Heart left ventricle (tissue), 16 donors: ENCODE measurements around the gene PCSK6. TPM values are rescaled to one million over a fixed set of nuclear protein-coding genes. Genes with fewer than 3 reads are reported as not detected.

Experiments used
- ATAC-seq, 4 donors: fragments of 200-7000 bp; cut with Tn5 transposase; one replicate each; pipeline ENCODE4 v1.9.1; 2020 to 2022; ENCODE audit warnings: moderate library complexity in 4 of 4, mild to moderate bottlenecking in 3 of 4, moderate number of reproducible peaks in 1 of 4
- DNase-seq, 5 donors: peaks; one replicate each; pipeline ENCODE4 v3.0.0-alpha.2; 2020
- H3K27ac ChIP-seq, 12 donors: fragments of 200-600 bp; sonication (generic) in 4 of 12; one replicate each; pipeline versions ENCODE4 v1.5.0 to v1.8.0; 2016 to 2022; ENCODE audit warnings: mild to moderate bottlenecking in 2 of 12
- H3K27me3 ChIP-seq, 9 donors: fragments of 200-600 bp; sonication (generic) in 2 of 9; one replicate each; pipeline versions ENCODE4 v1.5.1 to v1.8.0; 2016 to 2022; ENCODE audit warnings: mild to moderate bottlenecking in 3 of 9
- H3K36me3 ChIP-seq, 9 donors: fragments of 200-600 bp; sonication (generic) in 2 of 9; one replicate each; pipeline versions ENCODE4 v1.5.0 to v1.8.0; 2018 to 2022; ENCODE audit warnings: mild to moderate bottlenecking in 2 of 9
- H3K4me1 ChIP-seq, 12 donors: fragments of 200-600 bp; sonication (generic) in 4 of 12; one replicate each; pipeline versions ENCODE4 v1.5.0 to v1.8.0; 2016 to 2022; ENCODE audit warnings: mild to moderate bottlenecking in 3 of 12
- H3K4me3 ChIP-seq, 12 donors: fragments of 200-600 bp; sonication (generic) in 4 of 12; one replicate each; pipeline versions ENCODE4 v1.5.0 to v1.8.0; 2017 to 2022; ENCODE audit warnings: mild to moderate bottlenecking in 9 of 12, moderate library complexity in 4 of 12
- H3K9me3 ChIP-seq, 12 donors: fragments of 200-600 bp; sonication (generic) in 4 of 12; one replicate each; pipeline versions ENCODE4 v1.5.0 to v1.8.0; 2016 to 2022; ENCODE audit warnings: mild to moderate bottlenecking in 1 of 12
- POLR2A ChIP-seq, 2 donors: fragments of 450-650 bp; IDR thresholded peaks; one replicate each; pipeline ENCODE4 v1.6.1; 2017; ENCODE audit warnings: antibody characterized with exemption in 2 of 2, mild to moderate bottlenecking in 2 of 2, moderate library complexity in 2 of 2
- WGBS, 4 donors: extraction: QIAGEN DNeasy Blood & Tissue Kit in 2 of 4; methylation state at CpG; one replicate each; pipeline versions ENCODE4 v1.1.5 to v1.1.7; 2013 to 2018; 5-methylcytosine and 5-hydroxymethylcytosine counted together
- intact Hi-C, 10 donors: fragments of 100-400 bp; cut with DNase I; formaldehyde crosslinking; loops; one replicate each; pipeline versions ENCODE4 v1.11.1 to v1.14.2; 2022
- polyA plus RNA-seq, 2 donors: library from polyadenylated mRNA; stranded (reverse); fragments of 200-250 nt; gene quantifications; one replicate each; pipeline ENCODE4 v1.2.3, GENCODE V29; 2013
- total RNA-seq, 9 donors: library from RNA; depleted of rRNA in 2 of 9; stranded (reverse); fragments of >200 nt in 2 of 9; fragmentation: NEBNext Ultra II Directional in 3 of 9; extraction: Animal tissue kit (Norgen Biotek cat#: 25700) in 3 of 9; gene quantifications; one replicate each; pipeline versions ENCODE4 v1.1.0 to v1.2.4, GENCODE V29; 2016 to 2023
- TF ChIP-seq, protein P1 (sequence below), 12 donors: fragments of 200-600 bp; sonication (generic) in 4 of 12; IDR thresholded peaks; one replicate each; pipeline versions ENCODE4 v1.5.0 to v1.8.0; 2018 to 2022; ENCODE audit warnings: antibody characterized with exemption in 12 of 12, mild to moderate bottlenecking in 5 of 12
- donor health status: ischemic (EF 13 %, LVEDD 7.1; RV severe dilation, severe dysfunction).
- donor health status: healthy with polysubstance abuse.
- donor health status: DM: no; HTN: yes; CAD: no.
- donor health status: DM: no; HTN: no; CAD: no.
- donor health status: ischemic (EF 25% LVEDD 6.9; RV normal size, moderate dysfunction).
- donor health status: ischemic (EF 25% LVEDD 5.7; RV mildly dilated, moderate dysfunction).
- donor health status: healthy.
- donor health status: DM: yes; HTN: yes; CAD: no.
- donor health status: ischemic (EF 35%, LVEDD 5.7; RV mildly dilated, moderate dysfunction).
- donor health status: nonischemic (EF 11% LVEDD 7.7; RV severe dilation, severe dysfunction).
- donor health status: DM: yes; HTN: yes; CAD: no.
- donor health status: PGD.
- donor health status: ischemic (EF 29% LVEDD 5.4; RV normal size, mild dysfunction).
- donor health status: nonischemic (EF 23%, LVEDD 6.1; RV moderate dilation, normal function).

Gene PCSK6
- total and polyA plus RNA-seq, 11 donors = 7.3 to 41.7 (median 22.3) TPM

DNA sequence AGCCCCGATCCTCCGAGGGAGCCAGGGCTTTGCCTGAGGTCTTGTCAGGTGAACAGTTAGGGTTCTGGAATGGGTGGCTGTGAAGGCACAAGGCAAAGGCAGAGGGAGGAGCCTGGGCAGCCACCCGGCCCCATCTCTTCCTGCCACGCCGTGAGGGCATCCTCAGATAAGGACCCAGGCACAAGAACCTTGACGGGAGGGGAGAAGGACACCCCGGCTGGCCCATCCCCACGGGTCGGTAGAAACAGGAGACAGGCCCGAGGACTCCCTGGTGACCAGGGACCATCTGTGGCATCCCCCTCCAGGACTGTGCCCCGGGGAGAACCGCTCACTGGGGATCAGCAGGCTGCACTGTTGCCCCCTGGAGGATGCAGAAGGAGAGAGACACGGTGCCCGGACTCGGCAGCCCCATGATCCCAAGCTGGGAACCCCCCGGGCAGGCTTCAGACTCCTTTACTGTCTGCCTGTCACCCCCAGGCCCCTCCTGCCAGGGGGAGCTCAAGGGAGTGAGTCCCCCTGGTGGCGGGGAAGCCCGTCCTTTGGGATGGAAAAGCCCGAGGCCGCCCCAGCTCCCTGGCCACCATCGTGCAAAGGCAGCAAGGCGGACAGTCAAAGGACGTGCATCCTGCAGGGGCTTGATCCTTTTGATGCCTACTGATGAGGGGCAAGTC, 12.3 kb upstream of the PCSK6 start:
- H3K4me1 ChIP-seq = peaks cover 0 to 38% (median 10%) of the 10 kb centered on the region in 12 donors
- intact Hi-C loops = loop anchor here in 8 of 10 donors (2.0 to 5.0 kb wide), 7 partner anchors 125 to 205 kb away; partner anchors contain the start of gene SNRPA1 (in 2 of the 8)
- peak; percentile 32 to 58 (median 52) for ATAC-seq
- TF ChIP-seq, protein P1, sequence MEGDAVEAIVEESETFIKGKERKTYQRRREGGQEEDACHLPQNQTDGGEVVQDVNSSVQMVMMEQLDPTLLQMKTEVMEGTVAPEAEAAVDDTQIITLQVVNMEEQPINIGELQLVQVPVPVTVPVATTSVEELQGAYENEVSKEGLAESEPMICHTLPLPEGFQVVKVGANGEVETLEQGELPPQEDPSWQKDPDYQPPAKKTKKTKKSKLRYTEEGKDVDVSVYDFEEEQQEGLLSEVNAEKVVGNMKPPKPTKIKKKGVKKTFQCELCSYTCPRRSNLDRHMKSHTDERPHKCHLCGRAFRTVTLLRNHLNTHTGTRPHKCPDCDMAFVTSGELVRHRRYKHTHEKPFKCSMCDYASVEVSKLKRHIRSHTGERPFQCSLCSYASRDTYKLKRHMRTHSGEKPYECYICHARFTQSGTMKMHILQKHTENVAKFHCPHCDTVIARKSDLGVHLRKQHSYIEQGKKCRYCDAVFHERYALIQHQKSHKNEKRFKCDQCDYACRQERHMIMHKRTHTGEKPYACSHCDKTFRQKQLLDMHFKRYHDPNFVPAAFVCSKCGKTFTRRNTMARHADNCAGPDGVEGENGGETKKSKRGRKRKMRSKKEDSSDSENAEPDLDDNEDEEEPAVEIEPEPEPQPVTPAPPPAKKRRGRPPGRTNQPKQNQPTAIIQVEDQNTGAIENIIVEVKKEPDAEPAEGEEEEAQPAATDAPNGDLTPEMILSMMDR (IDR thresholded peaks at IDR 0.05) = peak; percentile 28 to 66 (median 52)
- no peak for TF ChIP-seq POLR2A (IDR thresholded peaks at IDR 0.05)
- H3K27ac ChIP-seq = peak overlapping the region in 4 of 12 donors; percentile 71 to 84 (median 77)
- no peaks in the 10 kb centered on the region for H3K9me3 ChIP-seq
- H3K27me3 ChIP-seq = peaks cover 0 to 15% (median 0%) of the 10 kb centered on the region in 9 donors
- peak overlapping the region in 3 of 12 donors; percentile 2 to 13 (median 4) for H3K4me3 ChIP-seq
- peak in 2 of 5 donors; percentile 56 to 61 for DNase-seq
- no peaks in the 10 kb centered on the region for H3K36me3 ChIP-seq
- 22 to 58% (median 25%) methylated on average over 13 to 23 of the region's 23 CpGs for WGBS, 4 donors

DNA sequence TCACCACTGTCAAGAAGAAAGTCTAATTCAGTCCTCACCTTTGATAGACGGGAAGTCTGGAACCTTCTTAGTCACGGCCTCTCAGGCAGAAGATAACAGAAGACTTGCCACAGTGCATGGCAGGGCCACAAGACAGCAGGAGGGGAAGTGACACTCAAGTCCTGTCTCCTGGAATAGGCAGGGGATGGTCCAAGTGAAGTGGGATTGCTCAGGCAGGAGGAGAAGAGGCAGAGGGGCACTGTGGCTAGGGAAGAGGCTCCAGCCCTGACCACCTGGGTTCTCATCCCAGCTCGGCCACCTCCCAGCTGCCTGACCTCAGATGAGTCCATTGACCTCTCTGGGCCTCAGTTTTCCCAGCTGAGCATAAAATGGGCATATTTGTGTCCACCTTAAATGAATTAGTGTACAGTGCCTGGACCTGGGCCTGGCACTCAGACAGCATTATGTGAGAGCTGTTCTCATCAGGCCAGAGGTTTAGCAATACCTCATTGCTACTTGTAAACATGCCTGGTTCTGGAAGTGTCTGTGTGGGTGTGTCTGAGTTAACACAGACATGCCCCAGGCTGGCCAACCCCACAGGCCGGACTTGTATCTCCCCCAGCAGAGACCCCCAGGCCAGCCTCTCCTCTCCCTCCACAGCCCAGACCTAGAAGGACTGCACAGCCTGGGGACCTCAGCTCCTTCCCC, 11.5 kb upstream of the PCSK6 start:
- Histone ChIP-seq H3K4me3 (no peak overlapping the region), H3K4me1 (peaks cover 0 to 44% (median 14%) of the 10 kb centered on the region in 12 donors), H3K27me3 (peaks cover 0 to 22% (median 0%) of the 10 kb centered on the region in 9 donors), H3K36me3 (no peaks in the 10 kb centered on the region), H3K27ac (peak overlapping the region in 6 of 12 donors; percentile 30 to 84 (median 73)), H3K9me3 (no peaks in the 10 kb centered on the region)
- ATAC-seq = peak in 2 of 4 donors; percentile 7 to 26
- intact Hi-C loops = loop anchor here in 8 of 10 donors (1.0 to 5.0 kb wide), 7 partner anchors 32 to 204 kb away; partner anchors contain the start of gene SNRPA1 (in 2 of the 8)
- peak in 1 of 5 donors; percentile 35 for DNase-seq
- TF ChIP-seq, protein P1 (IDR thresholded peaks at IDR 0.05) = no peak
- TF ChIP-seq POLR2A (IDR thresholded peaks at IDR 0.05) = no peak
- WGBS, 4 donors = 60 to 71% (median 70%) methylated on average over 4 of the region's 4 CpGs

DNA sequence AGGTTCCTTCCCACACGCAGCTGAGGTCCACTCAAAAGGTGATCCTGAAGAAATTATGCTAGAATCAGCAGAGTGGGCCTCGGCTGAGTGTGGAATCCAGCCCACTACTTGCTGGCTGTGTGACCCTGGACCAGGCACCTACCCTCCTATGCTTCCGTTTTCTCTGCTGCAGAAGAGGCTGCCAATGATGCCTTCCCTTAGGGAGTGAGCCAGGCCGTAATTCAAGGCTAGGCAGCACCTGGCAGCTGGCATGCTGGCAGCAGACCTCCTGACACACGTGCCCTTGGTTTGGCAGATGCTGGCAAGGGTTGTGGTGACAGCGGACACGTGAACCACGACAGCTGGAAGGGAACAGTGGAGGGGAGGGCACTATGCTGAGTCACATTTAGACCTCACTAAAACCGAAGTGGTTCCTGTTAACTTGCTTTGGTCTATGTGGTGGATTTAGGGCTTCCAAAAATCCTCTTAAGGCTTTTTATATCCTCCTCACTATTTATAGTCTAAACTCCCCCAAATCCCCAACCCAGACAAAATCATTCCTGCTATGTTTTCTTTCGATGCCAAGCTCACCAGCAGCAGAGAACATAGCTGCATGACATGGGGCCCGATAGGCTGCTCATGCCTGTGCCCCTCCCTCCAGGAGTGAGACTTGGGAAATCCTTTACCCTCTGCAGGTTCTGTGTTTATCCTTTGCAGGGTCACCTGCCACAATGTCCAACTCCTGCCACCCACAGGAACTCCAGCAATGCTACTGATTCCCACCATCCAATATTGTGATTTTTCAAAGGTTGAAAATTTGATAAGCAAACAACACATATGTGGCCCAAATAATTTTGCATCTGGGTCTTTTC, 10.6 kb upstream of the PCSK6 start:
- peaks cover 0 to 31% (median 0%) of the 10 kb centered on the region in 9 donors for H3K27me3 ChIP-seq
- ATAC-seq (peak; percentile 84 to 90 (median 86)), DNase-seq (peak; percentile 64 to 91 (median 79))
- no peak overlapping the region for H3K4me3 ChIP-seq
- peaks cover 0 to 48% (median 16%) of the 10 kb centered on the region in 12 donors for H3K4me1 ChIP-seq
- no peak for TF ChIP-seq POLR2A (IDR thresholded peaks at IDR 0.05)
- TF ChIP-seq, protein P1 (IDR thresholded peaks at IDR 0.05) = no peak
- no peaks in the 10 kb centered on the region for H3K9me3 ChIP-seq
- H3K27ac ChIP-seq = peak overlapping the region in 11 of 12 donors; percentile 30 to 84 (median 64)
- no peaks in the 10 kb centered on the region for H3K36me3 ChIP-seq
- intact Hi-C loops = loop anchor here (1.0 to 10.0 kb wide), 10 partner anchors 31 to 203 kb away; partner anchors contain the start of gene SNRPA1 (in 3 of the 10)
- WGBS, 4 donors = 32 to 53% (median 47%) methylated on average over 10 to 11 of the region's 11 CpGs
